Ovary (tissue), 3 donors: ENCODE measurements around the gene CA10.

Source experiments
- EP300 ChIP-seq: sonication (generic); formaldehyde crosslinking; IDR thresholded peaks from one replicate; pipeline ENCODE4 v1.6.1; 2017; ENCODE audit warnings: antibody characterized with exemption
- POLR2A ChIP-seq: fragments of 450-650 bp; IDR thresholded peaks from one replicate; pipeline ENCODE4 v1.6.1; 2017; ENCODE audit warnings: antibody characterized with exemption, mild to moderate bottlenecking, moderate library complexity
- TF ChIP-seq, protein P1 (sequence below), 3 donors: fragments of 450-650 bp in 2 of 3; fragments of 200-600 bp in 1 of 3; IDR thresholded peaks; one replicate each; pipeline versions ENCODE4 v1.5.1 to v1.8.0; 2016 to 2022; ENCODE audit warnings: antibody characterized with exemption in 3 of 3, mild to moderate bottlenecking in 1 of 3
- donor health status: DM: no; HTN: no; CAD: no.

DNA sequence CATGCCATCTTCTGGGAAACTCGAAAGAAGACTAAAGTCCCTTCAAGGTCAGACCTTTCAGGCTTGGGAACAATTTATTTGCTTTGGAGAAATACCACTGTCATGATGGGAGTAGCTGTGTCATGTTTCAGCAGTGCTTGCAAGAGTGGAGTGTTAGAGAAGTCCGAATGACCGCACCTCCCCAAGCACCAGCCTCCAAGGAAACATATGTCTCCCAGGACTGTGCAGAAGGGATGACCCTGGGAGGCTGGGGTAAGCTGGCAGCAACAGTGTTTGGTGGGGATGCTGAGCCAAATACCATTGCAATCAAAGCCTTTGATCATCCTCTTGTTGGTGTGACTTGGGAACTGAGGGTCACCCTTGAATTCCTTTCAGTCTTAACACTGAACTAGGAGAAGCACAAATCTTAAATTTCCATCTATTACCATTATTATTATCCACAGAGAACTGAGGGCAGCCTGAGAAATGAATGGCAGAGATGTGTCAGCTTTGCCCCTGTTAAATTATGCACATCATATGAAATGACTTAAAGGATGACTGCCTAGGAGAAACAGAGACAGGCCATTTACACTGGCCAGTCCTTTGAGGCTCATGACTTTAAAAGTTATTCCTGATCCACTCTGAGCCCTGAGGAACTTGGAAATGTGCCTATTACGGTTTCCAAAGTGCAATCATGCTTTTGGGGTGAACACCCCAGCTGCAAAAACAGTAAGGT lies 244.9 kb downstream of the CA10 start:
- TF ChIP-seq, protein P1, sequence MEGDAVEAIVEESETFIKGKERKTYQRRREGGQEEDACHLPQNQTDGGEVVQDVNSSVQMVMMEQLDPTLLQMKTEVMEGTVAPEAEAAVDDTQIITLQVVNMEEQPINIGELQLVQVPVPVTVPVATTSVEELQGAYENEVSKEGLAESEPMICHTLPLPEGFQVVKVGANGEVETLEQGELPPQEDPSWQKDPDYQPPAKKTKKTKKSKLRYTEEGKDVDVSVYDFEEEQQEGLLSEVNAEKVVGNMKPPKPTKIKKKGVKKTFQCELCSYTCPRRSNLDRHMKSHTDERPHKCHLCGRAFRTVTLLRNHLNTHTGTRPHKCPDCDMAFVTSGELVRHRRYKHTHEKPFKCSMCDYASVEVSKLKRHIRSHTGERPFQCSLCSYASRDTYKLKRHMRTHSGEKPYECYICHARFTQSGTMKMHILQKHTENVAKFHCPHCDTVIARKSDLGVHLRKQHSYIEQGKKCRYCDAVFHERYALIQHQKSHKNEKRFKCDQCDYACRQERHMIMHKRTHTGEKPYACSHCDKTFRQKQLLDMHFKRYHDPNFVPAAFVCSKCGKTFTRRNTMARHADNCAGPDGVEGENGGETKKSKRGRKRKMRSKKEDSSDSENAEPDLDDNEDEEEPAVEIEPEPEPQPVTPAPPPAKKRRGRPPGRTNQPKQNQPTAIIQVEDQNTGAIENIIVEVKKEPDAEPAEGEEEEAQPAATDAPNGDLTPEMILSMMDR (IDR thresholded peaks at IDR 0.05) = no peak
- TF ChIP-seq POLR2A (no peak), EP300 (no peak)
